A549 treated with RU486 at 1 μM for 4 hours (cell line): ENCODE data around the gene RASAL3. TPM values are rescaled to one million over a fixed set of nuclear protein-coding genes. Genes with fewer than 3 reads are reported as not detected.

Experiments used
- total RNA-seq: library from RNA; stranded (reverse); fragments of 200-300 nt; extraction: Qiagen RNA extraction; gene quantifications from 5 replicates; pipeline ENCODE4 v1.2.3, GENCODE V29; 2022; ENCODE audit warnings: low read depth

The RASAL3 gene
- total RNA-seq = not detected in 5 replicates

DNA sequence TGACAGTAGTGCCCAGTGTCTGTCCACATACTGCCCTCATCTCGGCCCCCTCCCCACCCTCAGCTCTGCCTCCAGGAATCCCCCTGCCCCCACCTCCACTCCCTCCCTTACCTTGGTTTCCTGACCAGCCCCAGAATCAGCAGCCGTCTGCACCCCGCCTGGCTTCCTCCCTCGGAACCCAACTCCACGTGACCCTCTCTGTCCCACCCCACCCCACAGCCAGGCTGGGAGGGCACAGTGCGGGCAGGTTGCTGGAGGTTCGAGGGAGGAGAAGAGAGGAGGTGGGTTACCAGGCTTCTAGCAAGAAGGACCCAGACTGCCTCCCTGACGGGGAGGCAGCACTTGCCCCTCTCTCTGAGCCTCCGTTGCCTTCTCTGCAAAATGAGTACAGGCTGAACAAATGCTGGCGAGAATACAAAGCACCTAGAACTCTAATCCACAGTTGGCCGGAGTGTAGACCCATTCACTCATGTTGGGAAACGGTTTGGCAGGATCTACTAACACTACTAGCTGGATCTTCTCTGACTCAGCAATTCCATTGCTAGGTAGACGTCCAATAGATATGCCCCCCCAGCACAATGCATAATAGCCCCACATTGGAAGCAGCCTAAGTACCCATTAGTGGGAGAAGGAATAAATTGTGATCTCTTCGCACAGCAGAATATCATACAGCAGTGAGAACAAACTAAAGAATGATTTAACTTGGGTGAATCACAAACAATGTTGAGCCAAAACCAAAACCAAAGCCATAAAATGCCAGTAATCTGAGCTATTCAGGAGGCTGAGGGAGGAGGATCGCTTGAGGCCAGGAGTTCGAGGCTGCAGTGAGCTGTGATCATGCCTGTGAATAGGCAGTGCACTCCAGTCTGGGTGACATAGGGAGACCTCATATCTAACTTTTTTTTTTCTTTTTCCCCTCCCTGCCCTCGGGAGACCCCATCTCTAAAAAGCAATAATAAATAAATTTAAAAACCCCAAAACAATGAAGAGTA is at the start of gene RASAL3:
Gene RASAL3 (minus strand): TSS at position 151 of the 992 bp plus-strand sequence. CDS start 186 bp downstream, outside the sequence.

DNA sequence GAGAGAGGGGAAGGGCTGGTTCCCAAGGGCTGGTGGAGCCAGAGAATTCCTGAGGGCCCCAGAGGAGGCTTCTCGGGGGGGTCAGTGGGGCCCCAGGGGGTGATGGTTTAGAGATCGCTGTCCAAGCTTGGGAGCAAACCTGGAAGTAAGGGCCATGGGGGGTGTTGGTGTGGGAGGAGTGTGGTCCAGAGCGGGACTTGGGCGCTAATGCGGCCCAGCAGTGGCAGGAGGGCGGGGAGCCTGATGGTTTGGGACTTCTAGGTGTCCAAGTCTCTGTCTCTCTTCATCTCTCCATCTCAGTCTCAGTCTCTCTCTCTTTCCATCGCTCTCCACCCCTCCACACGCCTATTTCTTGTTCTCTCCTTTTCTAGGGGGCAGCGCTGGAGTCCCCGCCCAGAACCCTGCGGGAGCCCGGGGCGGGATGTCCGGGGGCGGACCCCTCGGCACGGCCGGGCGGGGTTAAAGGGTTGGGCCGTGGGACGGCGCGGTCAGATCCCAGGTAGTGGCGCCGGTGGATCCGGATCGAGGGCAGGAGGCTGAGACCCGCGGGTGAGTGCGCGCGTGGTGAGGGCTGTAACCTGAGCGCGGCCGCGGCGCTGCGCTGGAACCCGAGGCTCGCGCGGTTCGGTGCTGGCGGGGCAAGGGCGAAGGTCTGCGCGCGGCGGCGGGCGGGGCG is 43.8 kb upstream of the RASAL3 start, which contains the start of gene CYP4F22:
Gene CYP4F22 (plus strand): TSS at position 491 of the 676 bp plus-strand sequence. CDS start 16,812 bp downstream, outside the sequence.

DNA sequence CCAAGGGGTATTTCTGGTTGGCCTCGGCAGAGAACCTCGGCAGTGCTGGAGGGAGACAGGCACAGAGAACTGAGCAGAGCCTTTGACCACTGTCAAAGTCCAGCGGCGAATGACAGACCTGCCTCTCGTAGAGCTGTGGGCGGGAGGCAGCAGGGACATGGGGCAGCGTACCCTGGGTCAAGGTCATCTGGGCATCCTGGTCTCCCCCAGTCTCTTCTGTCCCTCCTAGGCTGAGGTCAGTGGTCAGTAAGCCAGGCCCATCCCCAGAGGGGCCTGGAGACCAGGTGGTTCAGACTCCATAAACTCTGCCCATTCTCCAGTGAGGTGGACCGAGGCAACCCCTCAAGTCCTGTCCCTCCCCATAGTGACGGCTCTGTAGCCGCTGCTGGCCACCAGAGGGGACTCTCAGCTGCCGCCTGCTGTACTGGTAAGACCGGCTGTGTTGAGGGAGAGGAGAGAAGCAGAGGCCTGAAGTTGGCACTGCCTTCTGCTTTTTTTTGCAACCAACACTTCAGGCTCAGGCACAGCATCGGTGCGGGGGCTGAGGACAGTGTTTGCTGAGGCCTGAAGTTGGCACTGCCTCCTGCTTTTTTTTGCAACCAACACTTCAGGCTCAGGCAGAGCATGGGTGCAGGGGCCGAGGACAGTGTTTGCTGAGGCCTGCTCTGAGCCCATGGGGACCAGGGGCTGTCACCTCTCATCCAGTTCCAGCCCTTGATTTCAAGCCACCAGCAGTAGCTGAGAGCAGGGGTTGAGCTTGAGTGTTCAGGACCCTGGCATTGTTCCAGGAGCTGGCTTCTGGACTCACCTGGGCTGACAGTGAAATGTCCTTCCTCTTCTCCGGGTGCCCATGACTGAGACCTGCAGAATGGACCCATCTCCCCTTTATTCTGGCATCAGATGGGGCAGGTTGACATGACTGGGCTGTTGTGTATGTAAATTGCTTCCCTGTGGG is 15.3 kb upstream of the RASAL3 start, which contains the start of gene PGLYRP2:
Gene PGLYRP2 (minus strand): TSS at position 111 of the 955 bp plus-strand sequence. CDS start 130 bp downstream, outside the sequence.

DNA sequence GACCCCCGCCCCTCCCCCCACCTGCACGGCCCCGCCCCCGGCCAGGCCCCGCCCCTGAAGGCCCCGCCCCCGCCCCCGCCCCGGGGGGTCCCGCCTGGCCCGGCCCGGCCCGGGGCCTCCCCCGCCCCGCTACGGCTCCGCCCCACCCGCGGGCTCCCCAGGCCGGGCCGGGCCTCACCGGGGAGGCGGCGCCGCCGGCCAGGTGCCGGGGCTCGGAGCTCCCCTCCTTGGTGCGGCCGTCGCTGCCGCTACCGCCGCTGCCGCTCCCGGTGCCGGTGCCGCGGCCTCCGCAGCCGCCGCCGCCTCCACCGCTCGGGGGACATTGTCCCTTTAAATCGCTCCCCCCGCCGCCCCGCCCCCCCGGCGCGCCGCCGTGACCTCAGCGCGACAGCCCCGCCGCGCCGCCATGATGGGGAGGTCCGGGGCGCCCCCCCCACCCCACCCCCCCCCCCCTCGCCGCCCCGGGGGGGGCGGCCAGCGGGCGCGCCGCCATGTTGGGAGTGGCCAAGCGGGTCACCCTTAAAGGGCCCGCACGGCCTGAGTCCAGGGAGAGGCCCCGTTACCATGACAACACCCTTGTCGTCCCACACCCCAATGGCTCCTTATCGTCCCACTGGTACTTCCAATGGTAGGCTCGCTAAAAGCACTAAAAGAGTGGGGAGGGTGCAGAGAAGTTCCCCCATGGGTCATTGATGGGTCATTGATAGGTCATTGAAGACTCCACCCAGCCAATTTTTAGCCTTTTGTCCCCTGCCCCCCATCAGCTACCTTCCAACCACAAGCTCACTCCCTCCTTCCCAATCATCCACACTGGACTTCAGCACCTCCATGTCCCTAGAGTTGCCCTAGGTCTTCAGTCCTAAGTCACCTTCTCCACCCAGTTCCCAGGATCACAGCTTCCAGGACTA is 14.5 kb downstream of the RASAL3 start, which contains the start of gene WIZ:
Gene WIZ (minus strand): TSS at position 337 of the 908 bp plus-strand sequence. CDS start 1,649 bp downstream, outside the sequence.

DNA sequence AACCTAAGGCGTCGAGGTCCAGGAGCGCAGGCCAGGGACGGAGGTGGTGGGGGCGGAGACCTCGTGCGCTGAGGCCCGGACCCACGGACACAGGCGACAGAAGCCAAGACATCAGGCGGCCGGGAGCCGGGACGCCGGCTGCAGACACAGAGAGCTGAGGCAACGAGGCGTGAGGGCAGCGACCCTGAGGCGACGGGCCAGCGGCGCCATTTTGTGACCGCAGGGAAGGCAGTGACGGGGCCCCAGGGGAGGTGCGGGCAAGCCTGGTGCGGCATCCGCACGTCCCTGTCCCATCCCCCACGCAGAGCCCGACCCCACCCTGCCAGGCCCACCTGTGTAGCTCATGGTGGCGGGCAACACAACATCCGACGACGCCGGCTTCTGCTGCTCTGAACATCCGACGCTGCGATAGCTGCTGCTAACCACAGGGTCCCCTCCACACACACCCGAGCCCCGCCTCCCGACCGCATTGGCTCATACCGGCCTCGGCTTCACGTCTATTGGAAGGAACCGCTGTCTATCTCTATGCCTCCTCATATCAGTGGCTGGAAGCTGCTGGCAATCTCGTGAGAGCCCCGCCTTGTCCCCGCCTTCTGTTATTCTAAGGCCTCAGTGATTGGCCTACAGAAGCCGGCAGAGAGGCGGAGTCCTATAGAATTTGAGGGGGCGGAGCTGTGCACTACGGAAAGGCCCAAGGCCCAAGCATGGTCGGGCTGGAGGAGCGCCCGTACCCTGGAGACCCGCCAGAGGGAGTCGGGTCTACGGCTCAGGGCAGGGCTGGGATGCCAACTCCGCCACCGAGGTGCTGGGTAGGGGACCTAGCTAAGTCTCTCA is 45.5 kb downstream of the RASAL3 start, which contains the start of gene AKAP8L:
Gene AKAP8L (minus strand): TSS at position 410 of the 834 bp plus-strand sequence. CDS start 65 bp downstream, at position 345.

Other genes starting within 250 kb of the RASAL3 start
- 0.07 to 0.14 TPM (median 0.09 TPM) in 3 of 5 replicates, not detected in the others for gene EPHX3, start 232.1 kb downstream of the RASAL3 start, total RNA-seq
- gene BRD4, start 132.0 kb downstream of the RASAL3 start, total RNA-seq = 21.7 to 30.5 TPM (median 29.8 TPM) in 5 replicates
- gene AKAP8, start 84.8 kb downstream of the RASAL3 start, total RNA-seq = 16.1 to 18.8 TPM (median 17.4 TPM) in 5 replicates
- 35.2 to 38.6 TPM (median 36.7 TPM) in 5 replicates for gene AKAP8L, start 45.6 kb downstream of the RASAL3 start, total RNA-seq
- gene WIZ, start 14.6 kb downstream of the RASAL3 start, total RNA-seq = 14.4 to 25.0 TPM (median 20.5 TPM) in 5 replicates
- 0.06 TPM in 1 of 5 replicates, not detected in the others for gene PGLYRP2, start 15.0 kb upstream of the RASAL3 start, total RNA-seq
- 0.08 to 0.22 TPM (median 0.12 TPM) in 4 of 5 replicates, not detected in the other for gene CYP4F22, start 44.0 kb upstream of the RASAL3 start, total RNA-seq
- not detected in 5 replicates for gene CYP4F8, start 150.7 kb upstream of the RASAL3 start, total RNA-seq
- gene CYP4F3, start 176.4 kb upstream of the RASAL3 start, total RNA-seq = 1.7 to 3.1 TPM (median 2.4 TPM) in 5 replicates
- 1.4 to 2.4 TPM (median 2.1 TPM) in 5 replicates for gene CYP4F12, start 208.5 kb upstream of the RASAL3 start, total RNA-seq